ENCODE measurements around the gene RAD51B.

- TF ChIP-seq CTCF (IDR thresholded peaks at IDR 0.05) (no peak), POLR2A (IDR thresholded peaks at IDR 0.05) (no peak)
These were observed 662.4 kb downstream of the RAD51B start for GRCh38 chr14:68482018-68482417.

Measured in thyroid gland (tissue), 4 donors.